GM21786 (cell line): ENCODE measurements around the gene REPIN1.

ENCODE experiments used
- ATAC-seq: cut with Tn5 transposase; IDR thresholded peaks from one replicate; pipeline ENCODE4 v1.9.1; 2021; ENCODE audit not compliant: unreplicated experiment

Gene REPIN1

GRCh38 chr7:150404805-150405583 is 36.4 kb downstream of the REPIN1 start:
- peak; percentile 34 for ATAC-seq

GRCh38 chr7:150405584-150406311 is 37.1 kb downstream of the REPIN1 start:
- ATAC-seq: no peak

- no peak for ATAC-seq
Observed at GRCh38 chr7:150406312-150406566, 37.6 kb downstream of the REPIN1 start.

- ATAC-seq: peak; percentile 64
Observed at GRCh38 chr7:150406567-150407421, 38.2 kb downstream of the REPIN1 start.

- ATAC-seq: no peak
Observed at GRCh38 chr7:150407588-150408392, 39.2 kb downstream of the REPIN1 start.

GRCh38 chr7:150408393-150409299 is 40.0 kb downstream of the REPIN1 start:
- ATAC-seq: peak; percentile 27

- no peak for ATAC-seq
Observed at GRCh38 chr7:150409300-150410030, 40.8 kb downstream of the REPIN1 start.

- no peak for ATAC-seq
Observed at GRCh38 chr7:150410131-150410530, 41.5 kb downstream of the REPIN1 start.

- ATAC-seq: no peak
Observed at GRCh38 chr7:150410680-150411346, 42.2 kb downstream of the REPIN1 start.

GRCh38 chr7:150411606-150412005 is 43.0 kb downstream of the REPIN1 start:
- ATAC-seq: no peak

GRCh38 chr7:150412016-150412415 is 43.4 kb downstream of the REPIN1 start:
- no peak for ATAC-seq

- ATAC-seq: no peak
Observed at GRCh38 chr7:150412518-150413488, 44.2 kb downstream of the REPIN1 start.

- no peak for ATAC-seq
Observed at GRCh38 chr7:150413640-150414081, 45.0 kb downstream of the REPIN1 start.

GRCh38 chr7:150415161-150416153 is 46.8 kb downstream of the REPIN1 start:
- ATAC-seq: no peak

GRCh38 chr7:150417239-150417638 is 48.6 kb downstream of the REPIN1 start:
- ATAC-seq: no peak

- ATAC-seq: no peak
Observed at GRCh38 chr7:150417863-150418262, 49.2 kb downstream of the REPIN1 start.
